ENCODE measurements around the gene FXYD1.

DNA sequence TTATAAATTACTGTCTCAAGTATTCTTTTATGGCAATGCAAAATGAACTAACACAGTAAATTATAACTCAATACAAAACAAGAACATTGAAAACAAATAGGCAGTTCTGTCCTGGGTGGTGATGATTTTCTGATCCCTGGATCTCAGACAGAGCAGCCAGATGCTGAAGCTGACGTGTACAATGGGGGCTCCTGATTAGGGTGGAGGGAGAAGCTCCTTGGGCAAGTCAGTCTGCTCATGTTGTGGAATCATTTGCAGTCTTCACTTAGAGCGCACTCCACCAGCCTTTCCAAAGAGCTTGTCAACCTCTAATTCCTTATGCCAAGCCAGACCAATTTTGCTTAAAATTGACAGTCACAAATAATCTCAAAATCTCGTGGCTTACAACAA, 37.6 kb downstream of the FXYD1 start:
- TF ChIP-seq, protein P1, sequence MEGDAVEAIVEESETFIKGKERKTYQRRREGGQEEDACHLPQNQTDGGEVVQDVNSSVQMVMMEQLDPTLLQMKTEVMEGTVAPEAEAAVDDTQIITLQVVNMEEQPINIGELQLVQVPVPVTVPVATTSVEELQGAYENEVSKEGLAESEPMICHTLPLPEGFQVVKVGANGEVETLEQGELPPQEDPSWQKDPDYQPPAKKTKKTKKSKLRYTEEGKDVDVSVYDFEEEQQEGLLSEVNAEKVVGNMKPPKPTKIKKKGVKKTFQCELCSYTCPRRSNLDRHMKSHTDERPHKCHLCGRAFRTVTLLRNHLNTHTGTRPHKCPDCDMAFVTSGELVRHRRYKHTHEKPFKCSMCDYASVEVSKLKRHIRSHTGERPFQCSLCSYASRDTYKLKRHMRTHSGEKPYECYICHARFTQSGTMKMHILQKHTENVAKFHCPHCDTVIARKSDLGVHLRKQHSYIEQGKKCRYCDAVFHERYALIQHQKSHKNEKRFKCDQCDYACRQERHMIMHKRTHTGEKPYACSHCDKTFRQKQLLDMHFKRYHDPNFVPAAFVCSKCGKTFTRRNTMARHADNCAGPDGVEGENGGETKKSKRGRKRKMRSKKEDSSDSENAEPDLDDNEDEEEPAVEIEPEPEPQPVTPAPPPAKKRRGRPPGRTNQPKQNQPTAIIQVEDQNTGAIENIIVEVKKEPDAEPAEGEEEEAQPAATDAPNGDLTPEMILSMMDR (IDR thresholded peaks at IDR 0.05): no peak
- TF ChIP-seq, protein P2, sequence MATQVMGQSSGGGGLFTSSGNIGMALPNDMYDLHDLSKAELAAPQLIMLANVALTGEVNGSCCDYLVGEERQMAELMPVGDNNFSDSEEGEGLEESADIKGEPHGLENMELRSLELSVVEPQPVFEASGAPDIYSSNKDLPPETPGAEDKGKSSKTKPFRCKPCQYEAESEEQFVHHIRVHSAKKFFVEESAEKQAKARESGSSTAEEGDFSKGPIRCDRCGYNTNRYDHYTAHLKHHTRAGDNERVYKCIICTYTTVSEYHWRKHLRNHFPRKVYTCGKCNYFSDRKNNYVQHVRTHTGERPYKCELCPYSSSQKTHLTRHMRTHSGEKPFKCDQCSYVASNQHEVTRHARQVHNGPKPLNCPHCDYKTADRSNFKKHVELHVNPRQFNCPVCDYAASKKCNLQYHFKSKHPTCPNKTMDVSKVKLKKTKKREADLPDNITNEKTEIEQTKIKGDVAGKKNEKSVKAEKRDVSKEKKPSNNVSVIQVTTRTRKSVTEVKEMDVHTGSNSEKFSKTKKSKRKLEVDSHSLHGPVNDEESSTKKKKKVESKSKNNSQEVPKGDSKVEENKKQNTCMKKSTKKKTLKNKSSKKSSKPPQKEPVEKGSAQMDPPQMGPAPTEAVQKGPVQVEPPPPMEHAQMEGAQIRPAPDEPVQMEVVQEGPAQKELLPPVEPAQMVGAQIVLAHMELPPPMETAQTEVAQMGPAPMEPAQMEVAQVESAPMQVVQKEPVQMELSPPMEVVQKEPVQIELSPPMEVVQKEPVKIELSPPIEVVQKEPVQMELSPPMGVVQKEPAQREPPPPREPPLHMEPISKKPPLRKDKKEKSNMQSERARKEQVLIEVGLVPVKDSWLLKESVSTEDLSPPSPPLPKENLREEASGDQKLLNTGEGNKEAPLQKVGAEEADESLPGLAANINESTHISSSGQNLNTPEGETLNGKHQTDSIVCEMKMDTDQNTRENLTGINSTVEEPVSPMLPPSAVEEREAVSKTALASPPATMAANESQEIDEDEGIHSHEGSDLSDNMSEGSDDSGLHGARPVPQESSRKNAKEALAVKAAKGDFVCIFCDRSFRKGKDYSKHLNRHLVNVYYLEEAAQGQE (IDR thresholded peaks at IDR 0.05; ENCODE audit: insufficient read depth in 1 of 2, low read depth in 2 of 2, low read length in 1 of 2): no peak

All from Panc1 (cell line).